T-helper 2 cell (primary cell): ENCODE results near the gene NREP.

Experiments
- DNase-seq, 5 experiments: peaks; one replicate each; pipeline versions ENCODE4 v3.0.0 to v3.0.0-alpha.2; 2012 to 2022

Gene NREP

DNA sequence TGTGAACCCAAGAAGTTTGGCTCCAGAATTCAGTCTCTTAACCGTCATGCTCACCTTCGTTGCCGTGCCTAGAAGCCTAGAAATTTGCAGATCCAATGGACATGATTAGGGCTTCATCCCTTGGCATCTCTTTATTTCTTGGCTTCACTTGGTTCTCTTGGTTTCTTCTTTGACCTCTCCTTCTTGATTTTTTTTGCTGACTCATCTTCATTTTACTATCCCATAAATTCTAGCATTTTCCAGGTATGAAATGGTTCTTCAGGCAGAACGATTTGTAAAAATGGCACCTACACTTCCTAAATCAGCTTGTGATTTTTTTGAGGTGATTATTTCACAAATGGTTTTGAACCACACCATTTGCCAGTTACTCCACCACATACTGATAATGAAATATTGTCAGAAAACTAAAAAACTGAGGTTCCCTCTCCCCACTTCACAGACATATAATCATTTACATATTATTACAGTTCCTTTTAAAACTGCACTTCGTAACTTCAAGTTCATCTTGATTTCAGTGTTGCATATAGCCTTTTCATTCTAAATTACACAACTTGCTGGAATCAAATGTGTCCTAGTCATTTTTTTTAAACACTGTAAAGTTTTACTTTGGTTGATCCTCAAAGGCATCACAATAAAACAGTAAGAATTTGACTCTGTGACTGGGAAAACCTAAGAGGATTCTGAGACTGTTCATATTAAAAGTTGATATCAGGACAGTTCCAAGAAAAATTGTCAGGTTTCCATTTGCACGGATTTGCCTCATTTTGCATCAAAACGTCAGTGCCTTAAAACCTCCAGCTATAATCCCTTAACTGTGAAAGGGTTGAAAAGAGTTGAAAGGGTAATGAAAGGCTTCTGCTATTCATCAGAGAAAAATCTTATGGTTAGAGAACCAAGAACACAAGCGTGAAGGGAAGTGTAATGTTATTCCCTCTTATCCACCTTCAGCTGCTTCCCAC is 8.9 kb upstream of the NREP start:
- no peak for DNase-seq

DNA sequence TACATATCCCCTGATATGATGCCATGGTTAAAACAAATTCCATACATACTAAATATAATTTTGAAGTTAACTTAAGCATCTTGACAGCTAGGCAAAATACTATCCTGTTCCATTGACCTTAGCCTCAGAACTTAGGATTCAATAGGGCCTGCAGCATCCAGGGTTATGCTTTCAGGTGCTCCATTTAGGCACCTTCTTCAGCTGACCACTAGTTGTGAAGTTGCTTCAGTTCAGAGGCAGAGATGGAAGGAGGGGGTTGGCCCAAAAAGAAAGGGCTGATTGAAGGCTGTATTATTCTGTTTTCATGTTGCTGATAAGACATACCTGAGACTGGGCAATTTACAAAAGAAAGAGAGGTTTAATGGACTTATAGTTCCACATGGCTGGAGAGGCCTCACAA is 7.0 kb upstream of the NREP start:
- DNase-seq: no peak

DNA sequence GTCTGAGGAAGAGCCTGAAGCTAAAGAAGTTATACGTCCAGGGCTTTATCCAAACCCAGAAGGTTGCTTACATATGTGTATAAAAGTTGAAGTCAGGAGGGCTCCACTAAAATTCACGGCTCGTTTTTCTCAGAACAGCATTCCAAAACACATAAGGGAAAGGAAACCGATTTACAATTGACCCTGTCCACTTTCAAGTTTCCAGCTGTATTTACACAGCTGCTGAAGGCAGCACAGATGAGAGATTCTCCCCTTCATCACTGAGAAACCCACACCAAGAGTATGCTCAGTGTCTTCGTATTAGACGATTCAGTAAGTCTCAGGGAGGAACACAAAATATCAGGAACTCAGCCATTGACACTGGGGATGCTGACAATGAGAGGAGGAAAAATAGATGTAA is 5.9 kb upstream of the NREP start:
- no peak for DNase-seq

DNA sequence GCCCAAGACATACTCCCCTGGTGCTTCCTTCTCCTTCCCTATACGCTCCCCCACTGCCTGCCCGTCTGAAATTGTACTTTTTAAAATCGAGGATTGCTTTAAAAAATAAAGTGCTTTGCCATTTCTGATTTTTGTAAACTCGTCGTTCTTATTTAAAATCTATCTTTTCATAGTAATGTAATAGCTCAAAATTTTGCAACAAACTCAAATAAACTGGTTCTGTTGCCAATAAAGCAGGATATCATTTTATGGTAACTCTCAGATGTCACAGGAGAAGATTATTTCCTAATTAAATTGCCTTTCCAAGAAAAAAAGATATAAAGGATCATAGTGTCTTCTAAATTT is 1.3 kb upstream of the NREP start:
- DNase-seq: no peak

DNA sequence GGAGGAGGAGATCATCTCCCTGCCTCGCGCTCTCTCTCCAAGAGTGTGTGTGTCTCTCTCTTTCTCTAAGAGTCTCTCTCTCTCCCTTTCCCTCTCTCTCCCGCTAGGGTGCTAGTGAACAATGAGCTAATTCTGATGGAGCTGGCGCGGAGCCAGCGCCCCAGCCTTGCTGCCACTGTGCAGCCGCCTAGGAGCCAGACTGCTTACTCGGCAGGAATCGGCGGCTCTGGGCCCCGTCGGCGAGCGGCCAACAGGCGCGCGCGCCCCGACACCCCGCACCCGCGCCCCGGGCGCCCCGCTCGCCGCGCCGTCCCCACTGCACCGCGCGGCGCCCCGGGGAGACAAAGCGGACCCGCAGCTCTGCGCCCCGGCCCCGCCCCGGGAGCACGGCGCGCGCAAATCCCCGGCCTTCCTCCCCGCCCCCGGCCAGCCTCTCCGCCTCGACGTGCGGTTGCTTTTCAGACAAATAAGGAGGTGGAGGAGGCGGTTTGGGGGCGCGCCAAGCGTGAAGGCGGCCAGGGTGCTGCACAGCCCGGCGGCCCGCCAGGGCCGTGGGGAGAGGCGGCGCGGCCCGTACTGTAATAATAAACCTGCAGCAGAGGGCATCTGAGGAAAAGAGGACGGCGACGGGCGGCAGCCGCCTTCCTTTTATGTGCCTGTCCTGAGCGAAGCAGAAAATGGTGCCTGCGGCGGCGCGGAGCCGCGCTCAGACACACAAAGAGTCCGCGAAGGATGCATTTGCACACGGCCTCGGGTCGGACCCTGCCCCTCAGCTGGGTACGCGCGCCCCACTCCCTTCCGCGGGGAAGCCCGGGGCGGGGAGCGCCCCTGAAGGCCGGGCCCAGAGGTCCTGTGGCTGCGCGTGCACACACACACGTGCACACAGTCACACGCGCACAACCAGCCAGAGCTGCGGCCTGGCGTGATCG is 625 bp upstream of the NREP start:
- peak; percentile 34 to 94 (median 47) for DNase-seq

DNA sequence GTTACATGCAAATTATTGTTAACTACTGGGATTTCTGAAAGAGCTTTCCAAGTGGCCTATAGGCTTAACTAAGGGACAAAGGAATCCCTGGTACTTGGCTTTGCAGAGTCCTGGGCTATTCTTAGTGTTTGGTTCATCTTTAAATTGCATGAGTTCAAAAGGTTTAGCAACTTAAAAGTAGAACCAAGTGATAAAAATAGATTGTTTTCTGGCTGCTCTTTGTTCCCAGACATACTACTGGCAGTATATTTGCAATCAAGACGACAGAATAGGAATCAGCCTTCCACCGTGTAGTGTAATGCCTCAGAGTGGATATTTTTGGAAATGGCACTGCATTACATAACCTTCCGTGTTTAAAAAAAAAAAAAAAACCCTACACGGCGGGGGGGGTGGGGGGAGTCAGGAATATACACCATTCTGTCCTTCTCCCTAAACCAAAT is 1.0 kb downstream of the NREP start:
- DNase-seq: no peak

DNA sequence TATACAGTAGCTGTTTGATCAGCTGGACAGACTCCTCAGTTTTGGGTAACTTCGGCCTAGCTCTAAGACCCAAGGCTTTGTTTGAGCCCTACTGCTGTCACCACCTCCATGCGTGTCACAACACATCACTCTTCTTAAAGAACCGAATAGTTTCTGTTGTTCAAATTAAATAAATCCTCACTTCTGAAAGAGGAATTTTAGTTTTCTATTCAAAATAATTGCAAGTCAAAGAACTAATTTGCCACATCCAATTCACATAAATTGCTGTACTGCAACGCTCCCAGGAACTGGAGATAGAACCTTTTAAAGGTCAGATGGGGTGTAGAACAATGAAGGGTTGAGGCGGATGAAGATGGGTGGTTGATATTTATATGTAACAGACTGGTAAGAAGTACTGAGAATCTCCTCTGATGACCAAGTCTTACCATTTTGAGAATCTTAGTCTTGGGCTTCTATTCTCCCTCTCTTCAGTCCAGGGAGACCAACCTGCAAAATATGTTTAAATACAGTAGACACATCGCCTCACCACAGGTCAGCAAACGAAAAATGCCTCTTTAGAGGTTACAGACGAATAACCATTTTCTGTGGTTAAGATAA is 1.6 kb downstream of the NREP start:
- no peak for DNase-seq

DNA sequence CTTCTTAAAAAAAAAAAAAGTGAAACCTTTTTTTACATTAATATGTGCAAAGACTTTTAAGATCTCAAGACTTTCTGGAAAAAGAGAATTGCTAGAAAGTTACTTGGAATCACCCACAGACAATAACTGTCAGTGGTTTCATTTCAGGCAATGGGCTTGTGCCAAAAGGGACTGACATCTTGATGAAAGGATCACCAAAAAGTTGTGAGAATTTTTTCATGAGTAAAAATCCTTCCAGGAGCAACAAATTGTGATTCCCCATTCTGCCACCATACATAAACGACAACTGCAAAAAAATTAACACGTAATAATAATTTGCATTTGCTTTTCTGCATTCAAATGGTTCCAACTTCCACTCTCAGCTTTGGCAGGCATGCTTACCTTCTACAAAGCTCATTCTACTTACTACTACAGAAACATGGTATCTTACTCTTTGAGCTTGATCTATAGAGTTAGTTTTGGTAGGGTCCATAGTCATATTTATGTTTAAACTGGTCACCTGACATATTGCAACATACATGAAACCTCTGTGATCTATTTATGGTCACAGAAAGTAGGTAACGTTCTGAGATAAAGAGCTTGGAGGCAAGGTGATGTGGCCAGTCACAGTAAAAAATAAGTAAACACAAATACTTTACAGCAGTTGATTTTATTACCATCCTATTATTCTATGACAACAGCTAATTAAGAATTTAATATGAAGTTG is 3.0 kb downstream of the NREP start:
- DNase-seq: no peak

DNA sequence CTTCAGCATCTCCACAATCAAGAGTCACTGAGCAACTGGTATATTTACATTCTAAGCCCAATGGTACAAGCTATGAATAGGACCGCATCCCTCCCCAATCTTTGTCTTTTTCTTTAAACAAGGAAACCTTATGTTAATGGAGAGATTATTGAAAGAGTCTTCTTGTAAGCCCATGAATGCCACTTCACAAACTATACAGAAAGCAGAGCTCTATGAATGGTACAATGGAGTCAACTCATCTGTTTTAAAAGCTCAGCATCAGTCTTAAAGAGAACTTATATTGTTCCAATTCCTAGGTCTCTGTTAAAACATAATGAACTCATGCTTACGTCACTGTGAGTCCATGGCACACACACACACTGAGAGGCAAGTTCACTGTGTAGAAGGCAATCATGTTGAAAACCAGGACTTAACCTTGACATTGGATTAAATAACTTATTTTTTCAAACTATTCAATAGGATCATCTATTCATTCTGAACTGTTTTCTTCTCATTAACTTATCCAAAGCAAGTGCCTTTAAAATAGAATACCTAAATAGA is 4.5 kb downstream of the NREP start:
- no peak for DNase-seq

DNA sequence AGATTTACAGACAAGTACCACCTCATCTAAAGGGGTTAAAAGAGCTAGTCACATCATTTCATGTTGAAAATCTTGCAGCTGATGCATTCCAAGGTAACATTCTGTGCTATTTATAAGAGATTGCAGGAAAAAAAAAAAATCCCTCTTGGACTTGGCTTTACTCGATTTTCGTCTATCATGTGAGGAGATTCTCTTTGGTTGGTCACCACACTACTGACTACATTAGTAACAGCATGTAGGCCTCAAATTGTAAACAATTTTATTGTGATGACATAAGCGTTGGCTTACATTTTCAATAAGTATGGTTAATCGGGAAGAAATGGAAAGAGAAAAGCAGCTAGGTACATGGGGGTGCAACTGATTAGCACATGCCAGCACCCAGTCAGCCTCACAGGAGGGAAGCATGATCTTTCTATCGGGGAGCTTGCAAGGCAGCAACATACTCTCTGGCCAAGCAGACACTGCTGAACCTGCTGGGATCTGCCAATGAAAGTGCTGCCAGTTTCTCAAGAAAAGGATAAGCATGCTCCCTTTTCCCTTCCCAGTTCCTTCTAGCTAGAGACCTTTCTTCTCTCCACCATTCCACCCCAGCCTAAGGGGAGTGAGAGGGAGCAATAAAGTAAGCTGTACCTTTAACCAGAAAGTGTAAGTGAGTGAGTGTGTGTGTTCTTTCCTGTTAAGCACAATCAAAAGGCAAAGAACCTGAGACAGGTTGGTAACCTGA is 7.5 kb downstream of the NREP start:
- DNase-seq: no peak

DNA sequence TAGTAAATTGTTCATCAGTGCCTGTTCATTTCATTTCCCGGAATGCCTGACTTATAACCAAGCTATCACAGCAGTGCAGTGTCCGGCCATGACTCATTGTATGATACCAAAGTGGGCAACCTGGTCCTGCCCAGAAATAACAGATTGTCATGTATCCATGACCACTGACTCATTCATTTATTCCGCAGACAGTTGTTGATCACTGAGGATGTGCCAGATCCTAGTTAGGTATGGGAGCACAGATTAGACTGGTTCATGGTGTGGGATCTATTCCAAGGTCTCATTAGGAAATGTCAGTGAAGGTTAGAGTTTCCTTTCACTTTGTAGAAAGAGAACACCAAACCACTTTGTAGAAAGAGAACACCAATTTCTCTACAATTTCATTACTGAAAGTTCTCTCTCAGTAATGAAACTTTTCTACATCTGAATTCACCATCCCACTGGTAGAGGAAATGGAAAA is 8.7 kb downstream of the NREP start:
- DNase-seq: no peak

DNA sequence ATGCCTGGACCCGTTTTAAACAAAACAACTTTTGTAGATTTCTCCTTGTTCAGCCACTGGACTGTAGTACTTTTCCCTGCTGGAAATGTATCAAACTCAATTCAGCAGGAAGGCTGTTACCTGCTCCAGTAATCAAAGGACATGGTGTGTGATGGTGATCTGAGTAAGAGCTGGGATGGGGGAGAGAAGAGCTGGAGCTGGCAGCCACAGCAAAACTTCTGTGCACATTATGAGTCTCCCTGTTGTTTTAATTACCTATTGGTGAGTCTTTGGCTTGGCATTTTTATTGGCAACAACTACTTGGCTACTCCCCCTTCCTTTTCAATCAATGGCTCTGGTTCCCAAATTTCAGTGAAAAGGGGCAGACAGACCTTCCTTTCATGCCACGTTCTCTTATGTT is 9.7 kb downstream of the NREP start:
- DNase-seq: no peak

DNA sequence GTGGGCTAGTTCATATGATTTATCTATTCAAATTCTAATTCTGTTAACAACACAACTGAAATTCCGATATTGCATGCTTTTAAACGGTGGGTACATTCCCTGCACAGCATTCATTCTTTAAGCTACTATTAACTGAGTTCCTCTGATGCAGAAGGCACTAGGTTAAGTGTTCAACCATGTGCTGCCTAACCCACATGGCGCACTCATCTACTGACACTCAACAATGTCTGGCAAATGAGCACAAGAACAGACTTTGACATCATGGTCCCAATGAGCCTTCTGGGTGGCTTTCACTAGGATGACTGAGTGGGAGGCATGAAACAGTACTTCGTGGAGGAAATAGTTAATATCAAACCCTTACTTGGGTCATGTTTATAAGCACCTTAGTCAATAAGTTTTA is 10.2 kb downstream of the NREP start:
- DNase-seq: no peak

DNA sequence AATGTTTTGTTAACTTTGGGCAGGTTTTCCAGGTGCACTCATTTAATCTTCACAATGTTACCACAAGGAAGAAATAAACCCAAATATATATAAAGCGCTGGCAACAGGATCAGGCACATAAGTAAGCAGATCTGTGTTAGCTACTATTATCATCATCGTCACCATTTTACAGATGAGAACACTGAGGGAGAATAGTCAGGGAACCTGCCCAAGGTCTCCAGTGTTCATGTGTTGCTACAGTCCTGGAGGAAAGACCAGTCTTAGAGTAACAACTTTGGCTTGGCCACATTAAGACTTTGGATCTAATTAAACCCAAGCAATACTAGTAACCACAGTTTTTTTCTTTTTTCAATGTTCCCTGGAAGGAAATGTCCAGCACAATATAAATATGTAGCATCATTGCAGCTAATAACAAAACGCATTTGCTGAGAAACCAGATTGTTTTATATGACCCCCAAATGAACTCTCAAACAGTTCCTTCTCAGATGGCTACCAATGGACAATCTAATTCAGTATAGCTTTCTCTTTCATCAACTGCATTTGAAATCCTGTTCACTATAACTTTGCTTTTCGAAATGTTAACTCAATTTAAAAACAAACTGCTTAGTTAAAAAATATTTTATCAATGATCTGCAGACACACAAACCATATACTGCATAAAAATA is 11.8 kb downstream of the NREP start:
- no peak for DNase-seq

DNA sequence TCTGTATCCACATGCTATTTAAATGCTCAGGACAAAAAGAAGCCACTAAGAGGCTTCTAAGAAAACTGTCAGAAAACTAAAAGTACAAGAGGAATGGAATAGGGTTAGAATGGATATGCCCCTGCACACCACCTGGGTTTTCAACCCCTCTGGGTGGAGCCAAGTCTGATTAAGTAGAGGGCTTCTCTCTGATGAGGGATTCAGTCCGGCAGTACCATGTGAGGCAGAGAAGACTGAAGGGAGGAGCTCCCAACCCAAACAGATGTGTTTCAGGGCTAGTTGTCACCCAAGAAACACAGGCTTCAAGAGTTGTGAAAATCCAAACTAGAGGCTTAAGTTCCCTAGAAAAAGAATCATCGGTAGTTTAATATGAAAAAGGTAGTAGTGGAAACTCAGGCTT is 12.5 kb downstream of the NREP start:
- no peak for DNase-seq

DNA sequence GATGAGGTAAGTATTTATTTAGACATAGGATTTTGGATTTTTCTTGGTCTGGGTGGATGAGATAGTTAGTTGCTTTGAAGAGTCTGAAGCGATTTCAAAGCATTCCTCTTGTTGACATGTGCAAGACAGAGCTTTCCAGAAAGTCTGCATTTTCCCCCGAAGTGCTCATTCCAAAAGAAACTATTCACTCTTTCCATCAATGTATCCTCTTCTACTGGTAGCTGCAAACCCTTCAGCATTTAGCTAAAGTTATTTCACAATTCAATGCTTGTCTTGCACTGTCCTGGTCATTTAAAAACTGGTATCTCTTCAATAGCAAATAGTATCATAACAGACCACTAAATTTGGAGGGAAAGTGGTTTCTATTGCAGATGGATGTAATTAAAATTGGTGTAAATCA is 13.0 kb downstream of the NREP start:
- no peak for DNase-seq

DNA sequence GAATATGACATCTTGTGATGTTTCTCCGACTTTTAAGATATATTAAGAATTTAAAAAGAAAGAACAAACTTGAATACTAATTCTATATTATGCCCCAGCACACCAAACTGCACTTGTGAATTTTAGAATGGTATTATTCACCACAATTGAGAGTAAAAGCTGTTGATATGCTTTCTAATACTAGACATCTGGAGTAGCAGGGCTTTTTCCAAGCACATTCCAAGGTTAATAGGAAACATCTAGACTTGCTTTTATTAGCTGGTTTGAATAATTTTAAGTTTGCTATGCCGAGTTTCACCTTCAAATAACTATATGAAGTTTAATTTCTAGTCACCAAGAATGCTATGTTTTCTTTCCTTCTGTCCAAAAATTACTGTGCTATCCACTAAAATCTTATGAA is 13.5 kb downstream of the NREP start:
- no peak for DNase-seq

DNA sequence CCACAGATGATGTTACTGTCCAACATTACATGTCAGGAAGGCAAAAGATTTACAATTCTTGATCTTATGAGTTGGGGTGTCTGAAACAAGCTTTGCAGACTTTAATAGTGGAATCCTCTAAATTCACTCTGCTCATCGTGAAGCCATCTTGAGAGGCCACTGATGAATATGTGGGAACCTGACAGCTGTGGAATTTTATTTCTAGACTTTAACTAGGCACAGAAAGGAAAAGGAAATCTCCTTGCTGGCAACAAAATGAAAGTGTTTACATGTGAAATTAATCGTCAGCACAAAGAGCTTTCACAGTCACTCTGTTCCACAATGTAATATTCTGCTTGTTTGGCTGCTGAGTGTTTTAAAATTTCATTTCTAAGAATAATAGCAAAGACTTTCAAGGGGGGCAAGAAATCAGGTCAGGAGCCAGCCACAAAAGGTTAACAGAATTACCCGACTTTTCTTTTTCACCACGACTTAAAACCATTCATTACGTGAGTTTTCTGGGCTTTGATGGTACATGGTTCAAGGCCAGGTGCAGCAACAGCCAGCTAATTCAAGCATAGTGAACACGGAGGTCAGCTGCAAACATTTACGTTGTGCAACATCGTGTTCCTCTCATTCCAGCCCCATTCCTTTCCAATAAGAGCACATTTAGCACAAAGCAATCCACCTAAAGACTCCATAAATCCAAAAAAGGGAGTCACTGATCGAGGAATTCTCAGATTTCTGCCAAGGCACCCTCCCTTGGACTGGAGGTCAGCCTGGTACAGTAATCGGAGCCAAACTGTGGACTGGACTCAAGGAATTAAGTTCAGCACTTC is 14.6 kb downstream of the NREP start:
- DNase-seq: no peak

DNA sequence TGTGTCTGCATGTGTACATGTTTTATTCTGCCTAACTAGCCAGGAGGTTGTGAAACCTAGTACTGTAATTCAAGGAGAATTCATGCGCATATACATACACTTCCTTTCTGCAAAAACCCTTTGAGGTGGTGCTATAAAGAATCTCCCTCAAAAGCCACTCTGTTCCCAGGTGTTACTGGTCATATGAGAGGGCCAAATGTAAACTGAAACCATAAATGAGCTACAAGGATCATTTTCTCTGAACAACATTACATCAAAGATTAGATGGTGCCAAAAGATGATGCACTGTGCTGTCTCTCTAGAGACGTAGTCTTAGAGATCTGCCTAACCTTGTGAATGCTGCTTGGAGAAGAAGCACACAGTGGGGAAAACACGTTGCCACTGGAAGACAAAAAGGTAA is 15.7 kb downstream of the NREP start:
- peak in 1 of 5 experiments; percentile 40 for DNase-seq

DNA sequence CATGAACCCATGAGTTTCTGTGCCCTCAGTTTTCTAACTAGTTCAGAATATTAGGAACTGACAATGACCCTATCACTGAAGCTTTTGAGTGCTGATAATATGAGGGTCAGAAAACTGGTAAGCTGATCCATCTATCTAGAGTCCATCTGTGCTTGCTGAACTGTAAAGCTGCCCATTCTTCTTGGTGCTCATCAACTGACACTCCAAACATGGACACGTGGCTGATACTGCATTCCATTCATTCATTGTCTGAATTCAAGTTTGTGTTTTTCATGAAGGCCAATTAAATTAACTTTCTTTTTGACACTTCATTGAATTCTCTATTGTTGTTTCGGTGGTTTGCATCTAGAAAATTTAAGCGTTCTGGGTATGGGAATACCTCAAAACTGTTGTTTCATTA is 17.6 kb downstream of the NREP start:
- no peak for DNase-seq
